ENCODE results near the gene NUB1.

Gene NUB1

DNA sequence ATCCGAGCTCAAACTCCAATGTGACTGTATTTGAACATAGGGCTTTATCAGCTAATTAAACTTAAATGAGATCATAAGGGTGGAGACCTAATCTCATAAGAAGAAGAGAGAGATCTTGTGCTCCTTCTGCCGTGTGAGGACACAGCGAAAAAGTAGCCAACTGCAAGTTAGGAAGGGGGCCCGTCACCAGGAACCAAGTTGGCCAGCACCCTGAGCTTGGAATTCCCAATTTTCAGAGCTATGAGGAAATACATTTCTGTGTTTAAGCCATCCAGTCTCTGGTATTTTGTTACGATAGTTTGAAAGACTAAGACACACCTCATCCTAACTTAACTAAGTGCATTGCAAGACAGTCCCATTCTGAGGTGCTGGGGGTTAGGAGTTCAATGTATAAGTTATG, 82.3 kb downstream of the NUB1 start:
- no peak for DNase-seq (ENCODE audit: low spot score)

DNA sequence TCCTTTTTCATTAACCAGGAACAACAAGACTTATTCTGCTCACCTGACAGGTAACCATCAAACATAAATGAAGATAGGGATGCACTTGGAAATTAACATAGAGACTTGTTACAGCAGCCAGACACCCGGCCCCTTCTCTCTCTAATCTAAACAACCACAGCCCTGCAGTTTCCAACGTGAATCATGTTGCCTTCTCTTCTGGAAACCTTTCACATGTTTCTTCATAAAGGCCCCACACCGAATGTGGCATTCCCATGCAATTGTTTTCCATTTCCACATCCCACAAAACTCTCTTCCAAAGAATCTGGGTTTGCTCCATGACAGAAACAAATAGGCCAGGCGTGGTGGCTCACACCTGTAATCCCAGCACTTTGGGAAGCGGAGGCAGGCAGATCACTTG, 83.2 kb downstream of the NUB1 start:
- DNase-seq (ENCODE audit: low spot score): no peak

DNA sequence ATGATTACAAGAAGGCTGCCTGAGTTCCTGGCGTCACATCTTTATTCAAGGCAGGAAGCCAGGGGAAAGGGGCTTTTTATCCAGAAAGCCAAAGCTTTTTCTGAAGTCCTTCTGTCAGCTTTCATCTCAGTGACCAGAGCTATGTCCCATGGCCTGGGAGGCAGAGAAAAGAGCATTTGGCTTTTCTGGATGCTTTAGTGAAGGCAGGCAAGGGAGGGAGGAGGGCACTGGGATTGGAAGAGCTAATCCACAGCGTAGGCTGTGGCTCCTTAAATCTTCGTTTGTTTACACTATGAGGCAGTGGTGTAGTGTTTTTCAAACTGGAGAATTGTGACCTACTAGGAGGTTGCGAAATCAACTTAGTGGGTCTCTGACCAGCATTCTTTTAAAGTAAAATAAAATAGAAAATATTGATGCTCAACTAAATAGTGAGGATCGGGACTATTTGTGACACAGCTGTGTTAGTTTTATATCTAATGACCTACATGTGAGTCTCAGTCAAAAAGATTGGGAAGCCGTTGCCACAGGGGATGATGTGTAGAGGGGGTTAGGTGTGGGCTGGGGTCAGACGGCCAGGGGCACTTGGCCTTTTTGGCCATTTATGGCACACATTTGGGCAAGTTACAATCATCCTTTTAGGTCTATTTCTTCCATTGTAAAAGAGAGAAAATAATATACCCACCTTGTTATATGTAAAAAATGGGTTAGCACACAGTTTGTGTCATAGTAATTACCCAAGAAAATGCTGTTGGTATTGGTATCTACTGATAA, 84.2 kb downstream of the NUB1 start:
- no peak for DNase-seq (ENCODE audit: low spot score)

DNA sequence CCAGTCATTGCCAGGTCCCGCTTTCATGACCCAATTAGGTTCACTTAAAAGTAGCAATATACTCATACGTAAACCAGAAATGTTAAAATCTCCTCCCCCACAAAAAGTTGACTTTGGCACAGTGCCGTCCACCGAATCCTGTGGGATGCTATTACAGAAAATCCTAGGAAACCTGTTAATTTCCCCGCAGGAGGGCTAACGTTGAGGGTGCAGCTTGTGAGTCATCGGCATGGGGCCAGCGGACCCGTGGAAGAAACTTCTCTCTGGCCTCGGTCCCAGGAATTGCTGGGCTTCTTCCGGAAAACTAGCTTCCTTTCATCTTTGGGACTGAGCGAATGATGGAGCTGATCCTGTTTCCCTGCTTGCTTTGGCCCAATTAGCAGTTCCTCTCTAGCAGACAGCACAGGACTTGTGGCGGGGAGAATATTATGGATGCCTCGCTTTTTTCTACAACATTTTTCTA, 84.9 kb downstream of the NUB1 start:
- no peak for DNase-seq (ENCODE audit: low spot score)

DNA sequence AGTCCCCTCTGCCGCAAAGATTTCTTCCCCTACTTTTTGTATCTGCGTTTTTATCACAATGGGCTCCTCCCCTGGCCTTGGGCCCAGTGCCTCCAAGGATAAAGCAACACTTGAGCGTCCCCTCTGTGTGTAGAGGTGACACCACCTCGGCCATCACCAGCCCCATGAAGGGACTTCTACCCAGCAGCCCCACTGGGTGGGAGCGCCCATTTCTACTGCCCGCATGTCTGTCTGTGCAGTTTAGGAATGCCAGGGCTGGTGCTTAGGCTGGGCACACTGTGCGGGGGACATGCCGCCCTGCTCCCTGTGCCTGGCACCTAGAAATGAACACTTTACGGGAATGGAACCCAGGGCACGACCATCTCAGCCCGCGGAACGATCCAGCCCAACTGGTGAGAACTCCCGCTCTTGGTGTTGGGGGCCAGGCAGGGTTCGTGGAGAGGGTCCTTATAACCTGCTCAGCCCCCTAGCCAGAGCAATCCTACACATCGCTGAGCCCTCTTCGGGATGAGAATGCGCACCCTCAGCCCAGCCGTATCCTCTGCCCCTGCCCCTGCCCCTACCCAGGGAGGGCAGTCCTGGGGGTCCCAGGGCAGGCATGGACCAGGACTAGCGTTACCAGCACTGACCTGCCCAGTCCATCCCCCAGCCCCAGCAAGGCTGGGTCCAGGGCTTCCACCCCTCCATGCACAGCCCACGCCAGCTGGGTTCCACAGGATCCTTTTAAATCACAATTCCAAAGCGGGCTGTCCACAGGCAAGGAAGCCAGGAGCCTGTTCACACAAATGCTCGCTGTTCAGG, 85.5 kb downstream of the NUB1 start:
- no peak for DNase-seq (ENCODE audit: low spot score)

DNA sequence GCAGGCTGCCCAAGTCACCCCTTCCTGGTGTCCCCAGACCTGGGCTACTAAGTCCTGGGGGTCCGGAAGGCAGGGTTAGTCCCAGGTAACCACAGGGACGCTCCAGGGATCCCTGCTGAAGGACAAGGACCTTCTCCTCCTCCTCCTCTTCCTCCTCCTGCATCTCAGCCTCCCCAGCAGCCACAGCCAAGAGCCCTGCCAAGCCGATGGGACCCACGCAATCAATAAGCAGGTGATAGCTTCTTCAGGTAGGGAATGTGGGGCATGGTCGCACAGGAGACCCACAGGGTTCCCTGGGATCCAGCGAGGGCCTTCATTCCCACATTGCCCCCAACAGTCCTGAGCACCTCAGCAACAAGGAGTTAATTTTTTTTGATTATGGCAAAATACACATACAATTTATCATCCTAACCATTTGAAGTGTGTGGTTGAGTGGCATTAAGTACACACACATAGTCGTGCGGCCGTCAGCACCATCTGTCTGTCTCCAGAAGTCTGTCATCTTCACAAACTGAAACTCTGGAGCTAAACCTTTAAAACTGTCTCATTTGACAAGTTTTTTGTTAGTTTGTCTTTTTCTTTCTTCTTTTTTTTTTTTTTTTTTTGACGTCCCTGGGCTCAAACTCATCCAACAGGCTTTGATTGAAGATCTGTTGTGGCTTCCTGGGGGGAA, 86.2 kb downstream of the NUB1 start:
- no peak for DNase-seq (ENCODE audit: low spot score)

Measured in kidney capillary endothelial cell (primary cell).